ENCODE data around the gene B4GAT1. TPM values are rescaled to one million over a fixed set of nuclear protein-coding genes. Genes with fewer than 3 reads are reported as not detected.

Gene B4GAT1
- total RNA-seq, 1 experiment from 2014 or later: 10.6 TPM

DNA sequence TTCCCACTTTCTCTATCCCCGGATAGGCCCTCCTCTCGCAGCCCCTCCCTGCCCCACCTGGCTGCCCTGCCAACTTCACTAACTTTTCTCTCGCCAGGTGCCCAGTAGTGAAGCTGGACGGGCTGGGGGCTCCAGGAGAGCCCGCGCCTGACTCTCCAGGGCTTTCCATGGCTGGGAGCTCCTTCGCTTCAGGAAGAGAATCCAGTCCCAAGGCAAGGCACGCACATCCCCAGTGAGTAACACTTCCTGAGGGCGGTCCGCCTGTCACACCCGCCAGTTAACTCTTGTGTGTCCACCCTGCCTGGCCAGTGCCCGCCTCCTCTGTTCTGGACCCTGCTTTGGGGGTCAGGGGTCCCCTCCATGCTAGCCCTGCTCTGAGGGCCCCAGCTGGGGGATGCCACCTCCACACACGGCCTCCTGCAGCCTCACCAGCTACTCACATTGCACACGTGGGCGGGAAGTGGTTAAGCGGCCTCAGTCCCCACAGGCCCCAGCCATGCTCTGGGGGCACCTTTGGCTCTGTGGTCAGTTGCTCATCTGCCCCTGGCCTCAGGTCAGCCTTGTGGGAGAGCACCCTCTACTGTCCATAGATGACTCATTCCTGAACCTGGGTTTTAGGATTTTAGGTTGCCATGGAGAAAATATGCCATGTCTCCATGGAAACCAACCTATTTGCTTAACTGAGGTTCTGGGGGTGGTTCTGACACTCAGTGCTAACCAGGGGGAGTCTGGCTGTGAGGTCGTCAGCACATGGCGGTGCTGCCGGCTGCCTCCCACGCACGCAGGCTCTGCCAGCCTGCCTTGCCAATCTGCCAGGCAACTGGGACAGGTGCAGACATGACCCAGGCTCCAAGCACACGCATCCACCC lies 11.0 kb downstream of the B4GAT1 start, which contains the start of gene RIN1:
Gene RIN1, minus strand, starts transcription at position 201 of the 869 bp plus-strand sequence. Its CDS starts 32 bp downstream, at position 169.
- no peaks in the 10 kb centered on the region for H3K9me3 ChIP-seq (ENCODE audit: low read length)
- H3K79me2 ChIP-seq (ENCODE audit: low read length): no peaks in the 10 kb centered on the region
- no peaks in the 10 kb centered on the region for H3K36me3 ChIP-seq (ENCODE audit: insufficient read depth, low read length)
- DNase-seq: peak; percentile 81
- H3K9me2 ChIP-seq (replicated peaks; ENCODE audit: insufficient read depth, low read length): no peaks in the 10 kb centered on the region
- H2AFZ ChIP-seq (ENCODE audit: low read length): no peak within 1 kb of the TSS
- H3K27me3 ChIP-seq (ENCODE audit: low read length): no peaks in the 10 kb centered on the region
- H3K27ac ChIP-seq (ENCODE audit: low read length): no peak within 1 kb of the TSS
- H3K9ac ChIP-seq (ENCODE audit: low read length): peak within 1 kb of the TSS; percentile 18
- H3K4me1 ChIP-seq (ENCODE audit: low read length): peaks cover 20% of the 10 kb centered on the region
- H4K20me1 ChIP-seq (ENCODE audit: insufficient read depth, low read depth, low read length): no peaks in the 10 kb centered on the region
- H3K4me3 ChIP-seq (ENCODE audit: low read length): no peak within 1 kb of the TSS
- peak within 1 kb of the TSS; percentile 20 for H3K4me2 ChIP-seq (ENCODE audit: low read depth, low read length, poor library complexity, severe bottlenecking)

DNA sequence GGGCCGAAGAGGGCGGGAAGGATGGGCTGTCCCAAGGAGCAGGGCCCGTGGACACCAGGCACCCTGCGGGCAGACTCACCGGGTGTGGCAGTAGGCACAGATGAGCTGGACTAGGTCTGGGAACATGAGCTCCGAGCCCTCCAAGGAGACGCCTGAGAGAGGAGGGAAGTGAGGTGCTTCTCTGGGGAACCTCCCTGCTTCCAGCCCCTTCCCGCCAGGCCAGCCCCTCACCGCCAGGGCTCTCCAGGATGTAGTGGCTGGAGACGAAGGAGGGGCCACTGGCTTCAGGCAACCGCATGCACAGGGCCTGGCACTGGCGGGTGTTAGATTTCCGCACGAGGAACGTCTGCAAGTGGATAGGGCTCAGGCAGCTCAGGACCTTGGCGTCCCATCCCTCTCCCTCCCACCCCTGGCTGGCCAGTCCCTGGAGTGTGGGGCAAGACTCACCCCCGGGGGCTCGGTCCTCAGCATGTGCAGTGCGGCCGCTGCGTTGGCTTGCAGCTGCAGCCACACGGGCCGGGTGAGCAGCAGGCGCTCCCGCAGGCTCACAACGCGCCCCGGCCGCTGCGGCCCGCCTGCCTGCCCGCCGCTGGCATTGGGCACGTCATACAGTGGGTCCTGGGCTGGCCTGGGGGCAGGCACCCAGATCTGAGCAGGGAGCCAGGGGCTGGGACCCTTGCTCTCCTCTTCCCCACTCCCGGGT lies 11.7 kb downstream of the B4GAT1 start:
- peak overlapping the region; percentile 20 for H3K4me2 ChIP-seq (ENCODE audit: low read depth, low read length, poor library complexity, severe bottlenecking)
- no peak overlapping the region for H2AFZ ChIP-seq (ENCODE audit: low read length)
- no peak overlapping the region for H3K4me3 ChIP-seq (ENCODE audit: low read length)
- no peaks in the 10 kb centered on the region for H3K9me2 ChIP-seq (replicated peaks; ENCODE audit: insufficient read depth, low read length)
- H3K4me1 ChIP-seq (ENCODE audit: low read length): peaks cover 20% of the 10 kb centered on the region
- H3K79me2 ChIP-seq (ENCODE audit: low read length): no peaks in the 10 kb centered on the region
- no peaks in the 10 kb centered on the region for H3K36me3 ChIP-seq (ENCODE audit: insufficient read depth, low read length)
- no peak for DNase-seq
- no peaks in the 10 kb centered on the region for H3K9me3 ChIP-seq (ENCODE audit: low read length)
- no peak overlapping the region for H3K9ac ChIP-seq (ENCODE audit: low read length)
- no peak overlapping the region for H3K27ac ChIP-seq (ENCODE audit: low read length)
- H4K20me1 ChIP-seq (ENCODE audit: insufficient read depth, low read depth, low read length): no peaks in the 10 kb centered on the region
- no peaks in the 10 kb centered on the region for H3K27me3 ChIP-seq (ENCODE audit: low read length)

DNA sequence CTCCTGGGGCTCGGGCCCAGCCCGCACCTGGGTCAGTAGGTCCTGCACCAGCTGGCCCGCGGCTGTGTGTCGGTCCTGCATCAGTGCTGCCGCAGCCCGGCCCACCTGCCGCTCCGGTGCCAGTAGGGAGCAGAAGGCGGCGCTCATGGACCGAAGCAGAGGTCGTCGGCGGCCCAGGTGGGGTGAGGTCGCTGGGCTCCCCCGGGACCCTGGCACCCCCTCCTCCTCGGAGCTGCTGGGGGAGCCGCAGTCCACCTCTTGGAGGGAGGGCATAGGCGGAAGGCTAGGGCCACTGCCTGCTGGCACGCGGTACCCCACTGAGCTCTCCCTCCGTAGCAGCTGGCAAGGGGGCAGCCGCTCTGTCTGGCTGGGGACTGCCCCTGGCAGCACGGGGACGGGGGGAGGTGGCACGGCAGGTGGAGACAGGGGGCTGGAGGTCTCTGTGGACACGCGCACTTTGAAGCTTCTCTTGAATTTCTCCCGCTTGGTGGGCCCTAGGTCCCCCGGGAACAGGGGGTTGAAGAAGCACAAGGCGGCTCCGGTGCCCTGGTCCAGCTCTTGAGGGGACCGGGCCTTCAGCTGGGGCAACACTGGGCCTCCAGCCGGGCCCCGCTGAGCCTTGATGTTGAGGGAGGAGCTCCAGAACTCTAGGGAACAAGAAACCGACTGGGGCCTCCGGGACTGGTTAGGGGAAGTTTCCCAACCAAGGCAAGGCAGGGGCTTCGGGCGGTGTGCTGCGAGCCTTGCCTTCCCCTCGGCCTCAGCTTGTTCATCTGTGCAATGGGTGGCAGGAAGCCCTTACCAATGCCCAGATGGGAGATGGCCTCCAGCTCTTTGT lies 12.6 kb downstream of the B4GAT1 start:
- peaks cover 20% of the 10 kb centered on the region for H3K4me1 ChIP-seq (ENCODE audit: low read length)
- no peak for DNase-seq
- no peaks in the 10 kb centered on the region for H3K79me2 ChIP-seq (ENCODE audit: low read length)
- H3K36me3 ChIP-seq (ENCODE audit: insufficient read depth, low read length): no peaks in the 10 kb centered on the region
- no peaks in the 10 kb centered on the region for H3K9me3 ChIP-seq (ENCODE audit: low read length)
- H4K20me1 ChIP-seq (ENCODE audit: insufficient read depth, low read depth, low read length): no peaks in the 10 kb centered on the region
- no peak overlapping the region for H3K27ac ChIP-seq (ENCODE audit: low read length)
- H3K9ac ChIP-seq (ENCODE audit: low read length): no peak overlapping the region
- no peak overlapping the region for H2AFZ ChIP-seq (ENCODE audit: low read length)
- no peaks in the 10 kb centered on the region for H3K9me2 ChIP-seq (replicated peaks; ENCODE audit: insufficient read depth, low read length)
- no peak overlapping the region for H3K4me2 ChIP-seq (ENCODE audit: low read depth, low read length, poor library complexity, severe bottlenecking)
- no peak overlapping the region for H3K4me3 ChIP-seq (ENCODE audit: low read length)
- H3K27me3 ChIP-seq (ENCODE audit: low read length): no peaks in the 10 kb centered on the region

DNA sequence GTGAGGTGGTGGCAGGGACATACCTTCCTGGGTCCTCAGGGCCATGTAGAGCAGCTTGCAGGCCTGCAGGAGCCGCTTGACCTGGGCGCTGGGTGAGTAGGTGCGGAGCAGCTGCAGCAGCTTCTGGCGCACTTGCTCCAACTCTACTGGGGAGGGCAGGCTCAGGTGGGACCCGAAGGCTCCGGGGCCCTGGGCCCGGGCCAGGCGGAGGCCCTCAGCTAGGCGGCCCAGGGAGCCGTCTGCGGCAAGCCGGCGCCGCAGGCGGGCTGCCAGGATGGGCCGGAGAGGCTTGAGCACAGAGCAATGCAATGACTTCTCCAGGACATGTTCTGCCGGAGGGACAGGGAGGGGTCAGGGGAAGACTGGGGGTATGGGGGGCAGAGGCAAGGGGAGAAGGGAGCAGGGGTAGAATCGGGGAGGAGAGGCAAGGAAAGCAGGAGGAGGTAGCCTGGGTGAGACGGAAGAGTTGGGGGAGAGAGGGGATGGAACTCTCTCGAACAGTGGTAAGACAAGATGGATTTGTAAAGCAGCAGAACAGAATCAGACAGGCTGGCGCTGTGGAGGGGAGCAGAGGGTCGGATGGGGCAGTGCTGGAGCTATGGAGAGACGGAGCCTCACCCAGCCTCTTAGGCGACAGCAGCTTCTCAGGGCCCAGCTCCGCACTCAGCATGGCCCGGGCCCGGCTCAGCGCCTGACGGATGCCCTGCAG lies 13.4 kb downstream of the B4GAT1 start:
- Histone ChIP-seq H3K4me1 (ENCODE audit: low read length) (peaks cover 20% of the 10 kb centered on the region), H3K9ac (ENCODE audit: low read length) (no peak overlapping the region), H3K27ac (ENCODE audit: low read length) (no peak overlapping the region), H3K27me3 (ENCODE audit: low read length) (no peaks in the 10 kb centered on the region), H3K9me2 (replicated peaks; ENCODE audit: insufficient read depth, low read length) (no peaks in the 10 kb centered on the region), H4K20me1 (ENCODE audit: insufficient read depth, low read depth, low read length) (no peaks in the 10 kb centered on the region), H3K4me3 (ENCODE audit: low read length) (no peak overlapping the region), H2AFZ (ENCODE audit: low read length) (no peak overlapping the region), H3K4me2 (ENCODE audit: low read depth, low read length, poor library complexity, severe bottlenecking) (no peak overlapping the region), H3K79me2 (ENCODE audit: low read length) (no peaks in the 10 kb centered on the region), H3K9me3 (ENCODE audit: low read length) (no peaks in the 10 kb centered on the region), H3K36me3 (ENCODE audit: insufficient read depth, low read length) (no peaks in the 10 kb centered on the region)
- no peak for DNase-seq

DNA sequence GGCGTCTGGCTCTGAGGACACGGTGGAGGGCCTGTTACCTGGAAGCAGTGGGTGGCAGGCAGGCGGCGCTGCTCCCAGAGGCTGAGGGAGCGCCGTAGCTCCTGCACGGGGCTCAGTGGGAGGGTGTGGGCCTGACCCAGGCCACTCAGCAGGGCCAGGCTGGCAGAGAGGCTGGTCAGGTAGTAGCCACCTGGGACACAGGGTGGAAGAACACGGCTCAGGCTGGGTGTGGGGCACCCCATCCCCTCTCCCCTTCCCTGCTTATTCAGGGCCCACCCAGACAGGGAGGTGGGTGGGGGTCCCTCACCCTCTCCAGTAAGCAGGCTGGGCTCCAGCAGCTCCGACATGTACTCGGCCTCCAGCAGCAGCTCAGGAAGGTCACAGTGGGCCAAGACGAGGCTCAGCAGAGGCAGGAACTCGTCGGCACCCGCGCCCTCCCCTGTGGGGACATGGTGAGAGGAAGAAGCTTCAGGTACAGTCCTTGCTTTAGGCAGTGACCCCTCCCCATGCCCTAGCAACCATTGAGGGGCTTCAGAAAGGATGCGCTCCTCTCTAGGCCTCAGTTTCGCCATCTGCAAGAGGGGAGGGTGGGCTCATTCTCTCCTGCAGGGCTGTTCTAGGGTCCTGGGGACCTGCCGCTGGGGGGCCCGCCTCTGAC lies 14.1 kb downstream of the B4GAT1 start:
- Histone ChIP-seq H4K20me1 (ENCODE audit: insufficient read depth, low read depth, low read length) (no peaks in the 10 kb centered on the region), H3K27ac (ENCODE audit: low read length) (no peak overlapping the region), H2AFZ (ENCODE audit: low read length) (no peak overlapping the region), H3K4me3 (ENCODE audit: low read length) (no peak overlapping the region), H3K9me3 (ENCODE audit: low read length) (no peaks in the 10 kb centered on the region), H3K36me3 (ENCODE audit: insufficient read depth, low read length) (no peaks in the 10 kb centered on the region), H3K4me2 (ENCODE audit: low read depth, low read length, poor library complexity, severe bottlenecking) (no peak overlapping the region), H3K4me1 (ENCODE audit: low read length) (peaks cover 25% of the 10 kb centered on the region), H3K79me2 (ENCODE audit: low read length) (no peaks in the 10 kb centered on the region), H3K9ac (ENCODE audit: low read length) (no peak overlapping the region), H3K27me3 (ENCODE audit: low read length) (no peaks in the 10 kb centered on the region), H3K9me2 (replicated peaks; ENCODE audit: insufficient read depth, low read length) (no peaks in the 10 kb centered on the region)
- no peak for DNase-seq

GRCh38 chr11:66332371-66333219 lies 14.8 kb downstream of the B4GAT1 start:
- Histone ChIP-seq H3K4me2 (ENCODE audit: low read depth, low read length, poor library complexity, severe bottlenecking) (no peak overlapping the region), H3K9ac (ENCODE audit: low read length) (no peak overlapping the region), H3K4me1 (ENCODE audit: low read length) (peaks cover 28% of the 10 kb centered on the region), H3K79me2 (ENCODE audit: low read length) (no peaks in the 10 kb centered on the region), H4K20me1 (ENCODE audit: insufficient read depth, low read depth, low read length) (no peaks in the 10 kb centered on the region), H3K4me3 (ENCODE audit: low read length) (no peak overlapping the region), H3K27me3 (ENCODE audit: low read length) (no peaks in the 10 kb centered on the region), H3K9me3 (ENCODE audit: low read length) (no peaks in the 10 kb centered on the region), H3K9me2 (replicated peaks; ENCODE audit: insufficient read depth, low read length) (no peaks in the 10 kb centered on the region), H3K36me3 (ENCODE audit: insufficient read depth, low read length) (no peaks in the 10 kb centered on the region), H2AFZ (ENCODE audit: low read length) (no peak overlapping the region), H3K27ac (ENCODE audit: low read length) (no peak overlapping the region)
- DNase-seq: no peak

All from Karpas-422 (cell line).